Activated T-helper 2 cell treated with anti-CD3 and anti-CD28 coated beads, Interferon-gamma antibody, Interleukin-2, Interleukin-4, amounts not matched to agents 10 μg/mL and 5 μg/mL and 100 μg/mL, durations not matched to agents 14 hours and 24 hours and 36 hours (primary cell): ENCODE measurements around the gene FCSK. TPM values are rescaled to one million over a fixed set of nuclear protein-coding genes. Genes with fewer than 3 reads are reported as not detected.
"Not testable (repeated sequence)": the region's sequence is repeated elsewhere in the genome, so short reads cannot be mapped to it uniquely, and the experiment has no call there.

Source experiments
- DNase-seq: peaks from one replicate; pipeline ENCODE4 v3.0.0; 2021; ENCODE audit warnings: low spot score
- H3K27ac Mint-ChIP-seq: one replicate; pipeline ENCODE4 v1.8.0; 2021; ENCODE audit warnings: mixed read lengths
- H3K27me3 Mint-ChIP-seq: one replicate; pipeline ENCODE4 v1.8.0; 2021; ENCODE audit warnings: low read depth, mixed read lengths
- H3K36me3 Mint-ChIP-seq: one replicate; pipeline ENCODE4 v1.8.0; 2021; ENCODE audit warnings: low read depth, mixed read lengths
- H3K4me1 Mint-ChIP-seq: one replicate; pipeline ENCODE4 v1.8.0; 2021; ENCODE audit warnings: low read depth, mixed read lengths
- H3K4me3 Mint-ChIP-seq: one replicate; pipeline ENCODE4 v1.8.0; 2021; ENCODE audit warnings: low read depth, mild to moderate bottlenecking, moderate library complexity, mixed read lengths
- H3K9me3 Mint-ChIP-seq: one replicate; pipeline ENCODE4 v1.8.0; 2021; ENCODE audit warnings: mixed read lengths
- intact Hi-C: fragments of 100-400 bp; cut with micrococcal nuclease; formaldehyde crosslinking; loops from one replicate; pipeline ENCODE4 v1.15.1; 2023
- total RNA-seq: library from RNA; stranded (reverse); gene quantifications from 2 replicates; pipeline ENCODE4 v1.2.3, GENCODE V29; 2022

Gene FCSK
- total RNA-seq, 1 donor from 2014 or later, result 19.7 TPM

DNA sequence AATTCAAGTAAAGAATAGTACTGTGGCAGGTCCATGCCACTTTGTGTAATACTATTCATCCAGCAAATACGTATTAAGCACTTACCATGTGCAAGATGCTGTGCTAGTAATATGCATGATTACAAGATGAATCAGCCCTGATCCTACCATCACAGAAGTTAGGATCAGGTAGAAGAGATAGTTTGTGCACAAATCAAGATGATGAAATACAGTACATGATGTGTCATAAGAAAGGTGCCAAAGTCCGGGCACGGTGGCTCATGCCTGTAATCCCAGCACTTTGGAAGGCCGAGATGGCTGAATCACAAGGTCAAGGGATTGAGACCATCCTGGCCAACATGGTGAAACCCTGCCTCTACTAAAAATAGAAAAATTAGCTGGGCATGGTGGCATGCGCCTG is 58.1 kb downstream of the FCSK start:
- Mint-ChIP-seq H3K27me3 (no peaks in the 10 kb centered on the region), H3K27ac (no peak overlapping the region), H3K36me3 (peaks cover 43% of the 10 kb centered on the region), H3K4me3 (no peak overlapping the region), H3K9me3 (no peaks in the 10 kb centered on the region), H3K4me1 (peaks cover 6% of the 10 kb centered on the region)
- DNase-seq, result no peak
- intact Hi-C loops, result no loop called here

DNA sequence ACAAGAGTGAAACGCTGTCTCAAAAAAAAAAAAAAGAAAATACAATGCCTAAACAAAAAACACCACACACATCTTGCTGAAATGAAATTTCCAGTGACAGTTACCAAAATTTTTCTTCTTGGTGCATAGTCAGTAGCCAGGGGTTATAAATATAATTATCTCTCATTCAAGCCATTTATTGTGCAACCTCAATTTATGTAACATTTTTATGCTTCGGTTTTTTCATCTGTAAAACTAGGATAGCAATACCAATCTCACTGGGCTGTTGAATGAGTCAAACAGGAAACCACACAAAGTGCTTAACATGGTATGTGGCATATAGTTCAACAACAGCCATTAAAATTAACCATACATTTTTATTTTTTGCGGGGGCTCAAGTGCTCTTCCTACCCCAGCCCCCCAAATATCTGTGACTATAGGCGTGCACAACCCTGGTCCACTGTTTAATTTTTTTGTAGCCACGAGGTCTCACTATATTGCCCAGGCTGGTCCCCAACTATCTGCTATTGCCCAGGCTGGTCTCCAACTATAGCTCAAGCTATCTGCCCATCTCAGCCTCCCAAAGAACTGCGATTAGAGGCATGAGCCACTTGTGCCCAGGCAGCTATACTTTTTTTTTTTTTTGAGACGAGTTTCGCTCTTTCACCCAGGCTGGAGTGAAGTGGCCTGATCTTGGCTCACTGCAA is 66.4 kb downstream of the FCSK start:
- no peak for DNase-seq
- Mint-ChIP-seq H3K9me3 (no peaks in the 10 kb centered on the region), H3K27ac (peak overlapping the region; percentile 86), H3K4me3 (peak overlapping the region; percentile 68), H3K4me1 (peaks cover 28% of the 10 kb centered on the region), H3K36me3 (peaks cover 42% of the 10 kb centered on the region), H3K27me3 (no peaks in the 10 kb centered on the region)
- intact Hi-C loops, result loop anchor here (5.0 to 10.0 kb wide), 3 partner anchors 118 to 758 kb away; partner anchors contain the start of gene WWP2

GRCh38 chr16:70522216-70523075 is 68.1 kb downstream of the FCSK start:
- H3K4me3 Mint-ChIP-seq, result peak overlapping the region; percentile 96
- no peaks in the 10 kb centered on the region for H3K27me3 Mint-ChIP-seq
- no peak for DNase-seq
- H3K27ac Mint-ChIP-seq, result peak overlapping the region; percentile 98
- intact Hi-C loops, result loop anchor here (1.0 to 10.0 kb wide), 8 partner anchors 46 to 760 kb away; partner anchors contain the start of genes AARS1, DDX19A, ST3GAL2 and WWP2
- peaks cover 41% of the 10 kb centered on the region for H3K4me1 Mint-ChIP-seq
- H3K9me3 Mint-ChIP-seq, result no peaks in the 10 kb centered on the region
- H3K36me3 Mint-ChIP-seq, result peaks cover 49% of the 10 kb centered on the region

DNA sequence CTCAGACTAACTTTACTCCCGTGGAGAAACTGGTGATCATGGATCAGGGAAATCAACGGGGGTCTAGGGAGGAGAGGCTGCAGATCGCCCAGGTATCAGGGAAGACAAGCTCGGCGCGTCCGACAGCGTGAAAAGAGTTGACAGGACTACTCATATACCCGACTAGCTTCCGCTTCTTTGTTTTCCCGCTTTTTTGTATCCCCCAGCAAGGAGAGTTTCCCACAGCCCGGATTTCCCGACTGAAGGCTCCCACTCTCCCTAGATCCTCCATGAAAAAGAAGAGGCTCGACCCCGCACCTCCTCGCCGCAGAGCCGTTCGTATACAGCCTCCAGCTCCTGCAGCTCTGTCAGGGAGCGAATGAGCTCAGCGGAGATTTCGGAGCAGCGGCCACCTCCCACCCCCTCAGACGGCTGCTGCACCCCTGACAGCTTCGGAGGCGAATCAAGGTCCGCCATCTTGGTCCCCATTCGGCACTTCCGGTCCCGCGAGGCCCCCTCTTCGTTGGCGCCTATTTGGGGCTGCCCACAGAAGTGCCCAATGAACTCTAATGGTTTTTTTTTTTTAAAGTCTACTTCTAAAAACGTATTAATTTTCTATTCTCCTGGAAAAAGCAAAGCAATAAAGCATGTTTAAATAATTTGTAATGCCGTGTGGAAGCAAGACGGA is 68.8 kb downstream of the FCSK start, which contains the start of gene COG4:
Gene COG4, minus strand, starts transcription at position 479 of the 667 bp plus-strand sequence. Its CDS starts 11 bp downstream, at position 468.
- peak within 1 kb of the TSS; percentile 98 for H3K27ac Mint-ChIP-seq
- no peaks in the 10 kb centered on the region for H3K27me3 Mint-ChIP-seq
- peaks cover 50% of the 10 kb centered on the region for H3K36me3 Mint-ChIP-seq
- peak within 1 kb of the TSS; percentile 96 for H3K4me3 Mint-ChIP-seq
- intact Hi-C loops, result loop anchor here (1.0 to 10.0 kb wide), 8 partner anchors 46 to 761 kb away; partner anchors contain the start of genes AARS1, DDX19A, ST3GAL2 and WWP2
- H3K4me1 Mint-ChIP-seq, result peaks cover 41% of the 10 kb centered on the region
- DNase-seq, result peak; percentile 86
- no peaks in the 10 kb centered on the region for H3K9me3 Mint-ChIP-seq

- Mint-ChIP-seq H3K27ac (peak within 1 kb of the TSS; percentile 98), H3K27me3 (no peaks in the 10 kb centered on the region), H3K9me3 (no peaks in the 10 kb centered on the region), H3K4me3 (peak within 1 kb of the TSS; percentile 96), H3K36me3 (peaks cover 57% of the 10 kb centered on the region), H3K4me1 (peaks cover 45% of the 10 kb centered on the region)
- DNase-seq, result peak; percentile 69
- intact Hi-C loops, result loop anchor here (1.0 to 10.0 kb wide), 9 partner anchors 47 to 762 kb away; partner anchors contain the start of genes AARS1, DDX19A, EXOSC6 and ST3GAL2
Measured at GRCh38 chr16:70523743-70524398, 69.5 kb downstream of the FCSK start, which contains the start of gene SF3B3. SF3B3 (plus strand) TSS chr16:70523816; CDS start chr16:70526657, 2,841 bp downstream.

DNA sequence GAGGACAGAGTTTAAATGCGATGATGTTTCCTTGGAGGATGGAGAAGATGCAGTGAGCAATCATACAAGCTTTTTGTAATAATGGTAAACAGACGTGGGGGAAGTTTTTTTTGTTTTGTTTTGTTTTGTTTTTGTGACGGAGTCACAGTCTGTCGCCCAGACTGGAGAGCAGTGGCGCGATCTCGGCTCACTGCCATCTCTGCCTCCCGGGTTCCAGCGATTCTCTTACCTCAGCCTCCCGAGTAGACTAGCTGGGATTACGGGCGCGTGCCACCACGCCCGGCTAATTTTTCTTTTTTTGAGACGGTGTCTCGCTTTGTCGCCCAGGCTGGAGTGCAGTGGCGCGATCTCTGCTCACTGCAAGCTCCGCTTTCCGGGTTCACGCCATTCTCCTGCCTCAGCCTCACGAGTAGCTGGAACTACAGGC is 70.0 kb downstream of the FCSK start:
- Mint-ChIP-seq H3K27ac (peak overlapping the region; percentile 98), H3K4me1 (peaks cover 50% of the 10 kb centered on the region), H3K4me3 (peak overlapping the region; percentile 96), H3K36me3 (peaks cover 62% of the 10 kb centered on the region)
- peak; percentile 17 for DNase-seq
- not testable (repeated sequence) for H3K9me3 Mint-ChIP-seq, H3K27me3 Mint-ChIP-seq
- intact Hi-C loops, result loop anchor here (1.0 to 10.0 kb wide), 4 partner anchors 122 to 762 kb away; partner anchors contain the start of genes EXOSC6 and WWP2

DNA sequence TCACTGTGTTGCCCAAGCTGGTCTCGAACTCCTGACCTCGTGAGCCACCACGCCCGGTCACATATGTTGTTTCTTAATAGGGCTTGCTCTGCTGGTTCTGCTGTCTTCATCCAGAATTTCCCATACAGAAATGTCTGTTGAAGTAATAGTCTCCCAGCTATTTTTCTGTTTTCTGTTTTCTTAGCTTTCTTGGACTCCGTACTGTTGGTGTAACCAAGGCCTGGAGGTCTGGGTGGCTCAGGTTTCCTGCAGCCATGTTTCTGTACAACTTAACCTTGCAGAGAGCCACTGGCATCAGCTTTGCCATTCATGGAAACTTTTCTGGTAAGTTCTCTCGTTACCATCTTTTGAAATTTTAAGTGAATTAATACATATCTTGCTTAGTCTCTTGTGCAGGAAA is 72.0 kb downstream of the FCSK start:
- Mint-ChIP-seq H3K36me3 (peaks cover 65% of the 10 kb centered on the region), H3K4me1 (peaks cover 42% of the 10 kb centered on the region), H3K4me3 (peak overlapping the region; percentile 85), H3K9me3 (no peaks in the 10 kb centered on the region), H3K27me3 (no peaks in the 10 kb centered on the region), H3K27ac (peak overlapping the region; percentile 89)
- intact Hi-C loops, result loop anchor here (5.0 to 10.0 kb wide), 2 partner anchors 36 to 208 kb away; no protein-coding TSS in a partner anchor
- no peak for DNase-seq

- H3K4me1 Mint-ChIP-seq, result peaks cover 39% of the 10 kb centered on the region
- intact Hi-C loops, result loop anchor here (5.0 to 10.0 kb wide), 2 partner anchors 35 to 207 kb away; no protein-coding TSS in a partner anchor
- H3K9me3 Mint-ChIP-seq, result no peaks in the 10 kb centered on the region
- H3K4me3 Mint-ChIP-seq, result peak overlapping the region; percentile 85
- H3K27me3 Mint-ChIP-seq, result no peaks in the 10 kb centered on the region
- DNase-seq, result no peak
- peaks cover 74% of the 10 kb centered on the region for H3K36me3 Mint-ChIP-seq
- peak overlapping the region; percentile 33 for H3K27ac Mint-ChIP-seq
Measured at GRCh38 chr16:70527315-70527996, 73.1 kb downstream of the FCSK start.

- peaks cover 85% of the 10 kb centered on the region for H3K36me3 Mint-ChIP-seq
- no peak for DNase-seq
- H3K4me1 Mint-ChIP-seq, result peaks cover 46% of the 10 kb centered on the region
- H3K27ac Mint-ChIP-seq, result peak overlapping the region; percentile 47
- H3K4me3 Mint-ChIP-seq, result peak overlapping the region; percentile 59
- intact Hi-C loops, result loop anchor here (5.0 to 10.0 kb wide), 2 partner anchors 33 to 206 kb away; no protein-coding TSS in a partner anchor
- no peaks in the 10 kb centered on the region for H3K27me3 Mint-ChIP-seq
- no peaks in the 10 kb centered on the region for H3K9me3 Mint-ChIP-seq
Measured at GRCh38 chr16:70529051-70529777, 74.8 kb downstream of the FCSK start.
